K562 (cell line): ENCODE results near the gene EIF5. TPM values are rescaled to one million over a fixed set of nuclear protein-coding genes. Genes with fewer than 3 reads are reported as not detected.
A peak's percentile ranks its signal among the peaks of the same experiment; 100 is the strongest.

ENCODE experiments used
- CBX5 ChIP-seq: IDR thresholded peaks from 2 replicates; pipeline ENCODE4 v1.6.1; 2014; ENCODE audit warnings: low read depth, borderline replicate concordance
- CCNT2 ChIP-seq: IDR thresholded peaks from 2 replicates; pipeline ENCODE4 v1.6.1; 2011; ENCODE audit warnings: borderline replicate concordance, low read depth, mild to moderate bottlenecking, moderate library complexity, mixed read lengths, low read length; ENCODE audit not compliant: insufficient read length; ENCODE audit errors: extremely low read depth
- CREB3 ChIP-seq: fragments of 450-650 bp; conservative IDR thresholded peaks from 2 replicates; pipeline ENCODE4 v1.6.1; 2016; ENCODE audit warnings: missing genetic modification characterization, low read depth, mild to moderate bottlenecking, missing compliant biosample characterization, moderate library complexity
- DIDO1 ChIP-seq: fragments of 450-650 bp; IDR thresholded peaks from 2 replicates; pipeline ENCODE4 v1.6.1; 2016; ENCODE audit warnings: low read depth, missing biosample characterization, missing genetic modification characterization
- KLF1 ChIP-seq: fragments of 450-650 bp; IDR thresholded peaks from 2 replicates; pipeline ENCODE4 v1.6.1; 2016; ENCODE audit warnings: missing genetic modification characterization, missing compliant biosample characterization
- MCM2 ChIP-seq: fragments of 450-650 bp; IDR thresholded peaks from 2 replicates; pipeline ENCODE4 v1.6.1; 2017; ENCODE audit warnings: low read depth, mild to moderate bottlenecking
- RHOXF2B ChIP-seq: fragments of 250-450 bp; sonication (Bioruptor Pico); conservative IDR thresholded peaks from 2 replicates; pipeline ENCODE4 v1.5.1; 2021
- TRIM25 ChIP-seq: fragments of 450-650 bp; IDR thresholded peaks from 2 replicates; pipeline ENCODE4 v1.7.0; 2016; ENCODE audit warnings: borderline replicate concordance
- ZFX ChIP-seq: sonication (generic); formaldehyde crosslinking; IDR thresholded peaks from 2 replicates; pipeline ENCODE4 v1.8.0; 2022; ENCODE audit warnings: mild to moderate bottlenecking, missing genetic modification reagents, moderate library complexity
- ZNF175 ChIP-seq: fragments of 200-800 bp; sonication (Bioruptor generic); IDR thresholded peaks from 2 replicates; pipeline ENCODE4 v1.6.1; 2016; ENCODE audit warnings: low read depth, mild to moderate bottlenecking, missing genetic modification characterization, missing compliant biosample characterization
- ZNF347 ChIP-seq: fragments of 450-650 bp; formaldehyde crosslinking; IDR thresholded peaks from 2 replicates; pipeline ENCODE4 v1.4.0; 2020; ENCODE audit warnings: low read depth, mild to moderate bottlenecking, moderate library complexity
- ZNF785 ChIP-seq: fragments of 250-450 bp; sonication (Bioruptor Pico); IDR thresholded peaks from 2 replicates; pipeline ENCODE4 v1.4.0; 2020; ENCODE audit warnings: mild to moderate bottlenecking
- polyA plus RNA-seq, 8 experiments: library from polyadenylated mRNA; depleted of rRNA in 4 of 8; stranded (reverse) in 5 of 8; unstranded in 3 of 8; fragments of >200 nt; fragmentation: Nextera tagmentation in 2 of 8; fragmentation: Illumina TruSeq in 1 of 8; extraction: Ambion mirVana in 2 of 8; extraction: Trizol in 1 of 8; gene quantifications; 2 replicates each; pipeline versions ENCODE4 v1.2.1 to v1.2.3, GENCODE V29; 2011 to 2014; ENCODE audit warnings: inconsistent platforms in 1 of 8, missing spikeins in 1 of 8
- total RNA-seq, 7 experiments: library from RNA; depleted of rRNA in 6 of 7; stranded (reverse); fragments of >200 nt in 6 of 7; fragmentation: Illumina TruSeq in 2 of 7; extraction: Trizol in 2 of 7; gene quantifications; 2 replicates each; pipeline versions ENCODE4 v1.2.1 to v1.2.3, GENCODE V29; 2011 to 2021; ENCODE audit warnings: low replicate concordance in 1 of 7
- TF ChIP-seq, protein P1 (sequence below): fragments of 250-450 bp; sonication (Bioruptor Pico); IDR thresholded peaks from 2 replicates; pipeline ENCODE4 v1.5.1; 2021; ENCODE audit warnings: mild to moderate bottlenecking
- TF ChIP-seq, protein P2 (sequence below), 2 experiments: fragments of 450-650 bp; formaldehyde crosslinking in 1 of 2; IDR thresholded peaks; 2 replicates each; pipeline versions ENCODE4 v1.4.0 to v1.6.1; 2014 to 2020; ENCODE audit warnings: mild to moderate bottlenecking in 2 of 2, borderline replicate concordance in 1 of 2, low read depth in 1 of 2

Gene EIF5
- total and polyA plus RNA-seq, 9 of the 15 experiments (the other 6 are each of a cell fraction or from before 2014, with no cell fraction given) = 92.7 to 442 (median 190) TPM

- TF ChIP-seq KLF1 (tag) (no peak), MCM2 (no peak), ZNF785 (CRISPR knock-in tag) (no peak), ZNF347 (CRISPR knock-in tag) (no peak), CREB3 (tag) (peak; percentile 62), ZFX (no peak), CBX5 (no peak), CCNT2 (peak; percentile 68), DIDO1 (tag) (no peak), TRIM25 (no peak), ZNF175 (CRISPR knock-in tag) (no peak), RHOXF2B (CRISPR knock-in tag) (no peak)
- TF ChIP-seq, protein P1, sequence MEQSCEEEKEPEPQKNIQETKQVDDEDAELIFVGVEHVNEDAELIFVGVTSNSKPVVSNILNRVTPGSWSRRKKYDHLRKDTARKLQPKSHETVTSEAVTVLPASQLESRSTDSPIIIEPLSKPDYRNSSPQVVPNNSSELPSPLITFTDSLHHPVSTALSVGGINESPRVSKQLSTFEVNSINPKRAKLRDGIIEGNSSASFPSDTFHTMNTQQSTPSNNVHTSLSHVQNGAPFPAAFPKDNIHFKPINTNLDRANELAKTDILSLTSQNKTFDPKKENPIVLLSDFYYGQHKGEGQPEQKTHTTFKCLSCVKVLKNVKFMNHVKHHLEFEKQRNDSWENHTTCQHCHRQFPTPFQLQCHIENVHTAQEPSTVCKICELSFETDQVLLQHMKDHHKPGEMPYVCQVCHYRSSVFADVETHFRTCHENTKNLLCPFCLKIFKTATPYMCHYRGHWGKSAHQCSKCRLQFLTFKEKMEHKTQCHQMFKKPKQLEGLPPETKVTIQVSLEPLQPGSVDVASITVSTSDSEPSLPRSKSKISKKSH (CRISPR knock-in tag) = no peak
- TF ChIP-seq, protein P2, sequence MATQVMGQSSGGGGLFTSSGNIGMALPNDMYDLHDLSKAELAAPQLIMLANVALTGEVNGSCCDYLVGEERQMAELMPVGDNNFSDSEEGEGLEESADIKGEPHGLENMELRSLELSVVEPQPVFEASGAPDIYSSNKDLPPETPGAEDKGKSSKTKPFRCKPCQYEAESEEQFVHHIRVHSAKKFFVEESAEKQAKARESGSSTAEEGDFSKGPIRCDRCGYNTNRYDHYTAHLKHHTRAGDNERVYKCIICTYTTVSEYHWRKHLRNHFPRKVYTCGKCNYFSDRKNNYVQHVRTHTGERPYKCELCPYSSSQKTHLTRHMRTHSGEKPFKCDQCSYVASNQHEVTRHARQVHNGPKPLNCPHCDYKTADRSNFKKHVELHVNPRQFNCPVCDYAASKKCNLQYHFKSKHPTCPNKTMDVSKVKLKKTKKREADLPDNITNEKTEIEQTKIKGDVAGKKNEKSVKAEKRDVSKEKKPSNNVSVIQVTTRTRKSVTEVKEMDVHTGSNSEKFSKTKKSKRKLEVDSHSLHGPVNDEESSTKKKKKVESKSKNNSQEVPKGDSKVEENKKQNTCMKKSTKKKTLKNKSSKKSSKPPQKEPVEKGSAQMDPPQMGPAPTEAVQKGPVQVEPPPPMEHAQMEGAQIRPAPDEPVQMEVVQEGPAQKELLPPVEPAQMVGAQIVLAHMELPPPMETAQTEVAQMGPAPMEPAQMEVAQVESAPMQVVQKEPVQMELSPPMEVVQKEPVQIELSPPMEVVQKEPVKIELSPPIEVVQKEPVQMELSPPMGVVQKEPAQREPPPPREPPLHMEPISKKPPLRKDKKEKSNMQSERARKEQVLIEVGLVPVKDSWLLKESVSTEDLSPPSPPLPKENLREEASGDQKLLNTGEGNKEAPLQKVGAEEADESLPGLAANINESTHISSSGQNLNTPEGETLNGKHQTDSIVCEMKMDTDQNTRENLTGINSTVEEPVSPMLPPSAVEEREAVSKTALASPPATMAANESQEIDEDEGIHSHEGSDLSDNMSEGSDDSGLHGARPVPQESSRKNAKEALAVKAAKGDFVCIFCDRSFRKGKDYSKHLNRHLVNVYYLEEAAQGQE (IDR thresholded peaks at IDR 0.05; ENCODE audit: borderline replicate concordance) = 0 out of 2 replicates have a peak, but pooled peaks have one; percentile 7
- TF ChIP-seq, protein P2 (CRISPR knock-in tag; IDR thresholded peaks at IDR 0.05; ENCODE audit: low read depth) = no peak
These were observed 19.4 kb upstream of the EIF5 start (continued) for GRCh38 chr14:103314496-103315277.
